GM06990 (cell line): ENCODE results near the gene ACOT7.

ENCODE experiments used
- DNase-seq: peaks from one replicate; pipeline ENCODE4 v3.0.0-alpha.2; 2011; ENCODE audit not compliant: insufficient read length; ENCODE audit errors: extremely low read depth
- H3K27me3 ChIP-seq: replicated peaks from 2 replicates; pipeline ENCODE4 v1.6.0; 2011; ENCODE audit warnings: low read length; ENCODE audit not compliant: control insufficient read depth, insufficient read depth
- H3K36me3 ChIP-seq: 2 replicates; pipeline ENCODE4 v1.5.1; 2011; ENCODE audit warnings: low read length; ENCODE audit not compliant: control insufficient read depth, insufficient read depth
- H3K4me3 ChIP-seq: replicated peaks from 2 replicates; pipeline ENCODE4 v1.5.1; 2011; ENCODE audit warnings: low read depth, mild to moderate bottlenecking, control low read depth, low read length
- TF ChIP-seq, protein P1 (sequence below): IDR thresholded peaks from 2 replicates; pipeline ENCODE4 v1.5.1; 2011; ENCODE audit warnings: low read length, control low read depth, mild to moderate bottlenecking, inconsistent platforms; ENCODE audit not compliant: insufficient read depth, poor library complexity, severe bottlenecking

The ACOT7 gene

DNA sequence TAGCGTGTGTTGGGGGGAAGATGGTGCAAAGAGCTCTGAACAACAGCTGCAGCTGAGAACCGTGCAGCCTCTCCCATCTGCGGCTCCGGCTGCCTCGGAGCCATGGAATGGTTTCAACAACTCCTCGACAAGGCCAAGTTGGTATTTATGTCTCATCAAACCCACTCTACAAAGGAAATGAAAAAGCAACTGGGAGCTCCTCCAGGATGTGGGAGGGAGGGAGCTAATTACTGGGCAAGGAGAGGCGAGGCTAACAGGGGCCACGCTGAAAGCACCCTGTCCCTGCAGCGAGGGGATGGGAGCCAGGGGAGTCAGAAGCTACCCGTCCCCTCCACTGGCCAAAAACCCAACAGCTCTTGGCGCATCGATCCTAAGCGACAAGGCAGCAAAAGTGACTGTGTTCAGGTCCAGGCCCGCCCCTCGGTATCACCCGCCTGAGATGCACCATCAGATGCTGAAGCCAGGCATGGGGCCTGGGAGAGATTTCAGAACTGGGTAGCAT, 63.1 kb downstream of the ACOT7 start:
- no peaks in the 10 kb centered on the region for H3K27me3 ChIP-seq
- TF ChIP-seq, protein P1, sequence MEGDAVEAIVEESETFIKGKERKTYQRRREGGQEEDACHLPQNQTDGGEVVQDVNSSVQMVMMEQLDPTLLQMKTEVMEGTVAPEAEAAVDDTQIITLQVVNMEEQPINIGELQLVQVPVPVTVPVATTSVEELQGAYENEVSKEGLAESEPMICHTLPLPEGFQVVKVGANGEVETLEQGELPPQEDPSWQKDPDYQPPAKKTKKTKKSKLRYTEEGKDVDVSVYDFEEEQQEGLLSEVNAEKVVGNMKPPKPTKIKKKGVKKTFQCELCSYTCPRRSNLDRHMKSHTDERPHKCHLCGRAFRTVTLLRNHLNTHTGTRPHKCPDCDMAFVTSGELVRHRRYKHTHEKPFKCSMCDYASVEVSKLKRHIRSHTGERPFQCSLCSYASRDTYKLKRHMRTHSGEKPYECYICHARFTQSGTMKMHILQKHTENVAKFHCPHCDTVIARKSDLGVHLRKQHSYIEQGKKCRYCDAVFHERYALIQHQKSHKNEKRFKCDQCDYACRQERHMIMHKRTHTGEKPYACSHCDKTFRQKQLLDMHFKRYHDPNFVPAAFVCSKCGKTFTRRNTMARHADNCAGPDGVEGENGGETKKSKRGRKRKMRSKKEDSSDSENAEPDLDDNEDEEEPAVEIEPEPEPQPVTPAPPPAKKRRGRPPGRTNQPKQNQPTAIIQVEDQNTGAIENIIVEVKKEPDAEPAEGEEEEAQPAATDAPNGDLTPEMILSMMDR, result no peak
- peaks cover 13% of the 10 kb centered on the region for H3K36me3 ChIP-seq
- no peak overlapping the region for H3K4me3 ChIP-seq
- no peak for DNase-seq

DNA sequence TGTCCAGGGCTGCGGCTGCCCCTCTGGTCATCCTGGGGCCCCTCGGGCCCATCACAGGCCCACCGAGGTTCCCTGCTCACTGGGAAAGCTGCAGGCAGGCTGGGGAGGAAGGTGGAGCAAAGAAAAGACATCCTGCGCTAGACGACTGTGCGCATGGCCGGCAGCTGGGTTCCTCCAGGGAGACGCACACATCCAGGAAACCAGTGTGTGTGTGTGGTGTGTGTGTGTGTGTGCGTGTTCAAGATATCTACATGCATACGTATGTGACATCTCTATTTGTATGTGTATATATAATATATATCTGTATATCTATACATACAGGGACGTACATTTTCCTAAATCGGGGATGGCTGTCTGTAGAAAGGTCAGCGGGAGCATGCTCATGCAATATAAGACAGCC, 63.7 kb downstream of the ACOT7 start:
- Histone ChIP-seq H3K27me3 (no peaks in the 10 kb centered on the region), H3K4me3 (no peak overlapping the region), H3K36me3 (peaks cover 14% of the 10 kb centered on the region)
- TF ChIP-seq, protein P1, result no peak
- DNase-seq, result no peak

GRCh38 chr1:6329396-6329795, 64.2 kb downstream of the ACOT7 start:
- Histone ChIP-seq H3K4me3 (no peak overlapping the region), H3K36me3 (peaks cover 14% of the 10 kb centered on the region), H3K27me3 (no peaks in the 10 kb centered on the region)
- DNase-seq, result no peak
- TF ChIP-seq, protein P1, result no peak

GRCh38 chr1:6328696-6329095, 64.9 kb downstream of the ACOT7 start:
- Histone ChIP-seq H3K27me3 (no peaks in the 10 kb centered on the region), H3K36me3 (peaks cover 14% of the 10 kb centered on the region), H3K4me3 (no peak overlapping the region)
- TF ChIP-seq, protein P1, result no peak
- DNase-seq, result no peak

DNA sequence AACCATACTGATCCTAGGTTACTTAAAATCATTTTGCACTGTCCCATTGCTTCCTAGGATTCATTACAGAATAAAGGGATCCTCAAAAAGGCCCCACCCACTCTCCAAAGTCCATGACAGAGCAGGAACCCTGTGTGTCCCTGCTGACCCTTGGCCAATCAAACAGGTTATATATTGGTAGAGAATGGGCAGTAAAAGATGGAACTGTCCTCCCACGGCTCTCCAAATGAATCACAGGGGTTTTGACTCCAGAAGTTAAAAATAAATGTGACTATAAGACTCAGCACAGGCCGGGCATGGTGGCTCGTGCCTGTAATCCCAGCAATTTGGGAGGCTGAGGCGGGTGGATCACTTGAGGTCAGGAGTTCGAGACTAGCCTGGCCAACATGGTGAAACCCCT, 65.5 kb downstream of the ACOT7 start:
- H3K36me3 ChIP-seq, result peaks cover 14% of the 10 kb centered on the region

More for the DNA sequence above, 65.5 kb downstream of the ACOT7 start:
- no peaks in the 10 kb centered on the region for H3K27me3 ChIP-seq
- DNase-seq, result no peak
- H3K4me3 ChIP-seq, result no peak overlapping the region
- TF ChIP-seq, protein P1, result no peak
